H1 (cell line): ENCODE data around the gene BBS9. TPM values are rescaled to one million over a fixed set of nuclear protein-coding genes. Genes with fewer than 3 reads are reported as not detected.

ENCODE experiments used
- CTCF ChIA-PET: fragments of 300-600 bp; sonication (Branson Sonifier 250); formaldehyde crosslinking; loops from one replicate; lab custom pipeline; 2021; ENCODE audit not compliant: partially characterized antibody; lab: Charles Lee
- POLR2A ChIA-PET: fragments of 300-600 bp; sonication (Branson Sonifier 250); formaldehyde crosslinking; loops from one replicate; lab custom pipeline; 2021; ENCODE audit warnings: inconsistent platforms; ENCODE audit not compliant: partially characterized antibody; lab: Charles Lee
- DNase-seq, 2 experiments: peaks; one replicate each; pipeline versions ENCODE4 v3.0.0 to v3.0.0-alpha.2; 2010 to 2022; ENCODE audit warnings: low spot score in 2 of 2, low read depth in 1 of 2, mixed read lengths in 1 of 2
- FAIRE-seq: peaks from 2 replicates; lab custom pipeline; 2011; peaks lifted over from hg19 to GRCh38; lab: Jason Lieb, UNC
- H2AFZ ChIP-seq: 2 replicates; pipeline ENCODE4 v1.8.1; 2012; ENCODE audit warnings: low read length, inconsistent platforms
- H2AK5ac ChIP-seq: 2 replicates; pipeline ENCODE4 v1.6.1; 2013; ENCODE audit warnings: low read depth, low read length
- H2BK120ac ChIP-seq: replicated peaks from 2 replicates; pipeline ENCODE3; 2013; ENCODE audit warnings: low read depth, low read length, inconsistent platforms
- H2BK12ac ChIP-seq: 2 replicates; pipeline ENCODE4 v1.6.1; 2013; ENCODE audit warnings: low read depth, low read length
- H2BK15ac ChIP-seq: 2 replicates; pipeline ENCODE4 v1.6.1; 2013; ENCODE audit warnings: low read length
- H2BK20ac ChIP-seq: 2 replicates; pipeline ENCODE4 v1.6.1; 2013; ENCODE audit warnings: low read length
- H2BK5ac ChIP-seq: 2 replicates; pipeline ENCODE4 v1.6.1; 2013; ENCODE audit warnings: low read depth, low read length
- H3K14ac ChIP-seq: 2 replicates; pipeline ENCODE4 v1.6.1; 2013; ENCODE audit warnings: inconsistent platforms; ENCODE audit not compliant: insufficient read length
- H3K18ac ChIP-seq: 2 replicates; pipeline ENCODE4 v1.6.1; 2013; ENCODE audit warnings: low read length; ENCODE audit errors: extremely low read depth
- H3K23ac ChIP-seq: 2 replicates; pipeline ENCODE4 v1.6.1; 2013; ENCODE audit warnings: inconsistent platforms; ENCODE audit not compliant: insufficient read length
- H3K23me2 ChIP-seq: 2 replicates; pipeline ENCODE4 v1.6.1; 2013; ENCODE audit warnings: low read depth, low read length
- H3K27ac ChIP-seq: 2 replicates; pipeline ENCODE4 v1.6.1; 2011; ENCODE audit warnings: low read depth, low read length, inconsistent platforms
- H3K27me3 ChIP-seq, 4 experiments: replicated peaks in 1 of 4; 1 replicate in 1 of 4; 2 replicates in 3 of 4; pipeline versions ENCODE4 v1.6.1 to v1.8.1; 2011 to 2013; ENCODE audit warnings: low read length in 3 of 4, mild to moderate bottlenecking in 3 of 4, inconsistent platforms in 2 of 4, mixed read lengths in 2 of 4, moderate library complexity in 1 of 4; ENCODE audit not compliant: control insufficient read depth in 3 of 4, insufficient read depth in 3 of 4; ENCODE audit errors: extremely low read depth in 1 of 4
- H3K36me3 ChIP-seq, 4 experiments: 2 replicates each; pipeline versions ENCODE4 v1.6.1 to v1.8.1; 2011 to 2013; ENCODE audit warnings: mild to moderate bottlenecking in 4 of 4, low read length in 3 of 4, moderate library complexity in 2 of 4, control low read depth in 1 of 4, inconsistent platforms in 1 of 4; ENCODE audit not compliant: insufficient read depth in 4 of 4, control insufficient read depth in 2 of 4
- H3K4ac ChIP-seq: replicated peaks from 2 replicates; pipeline ENCODE3; 2013; ENCODE audit warnings: low read length, low read depth, mixed read lengths, inconsistent platforms; ENCODE audit not compliant: insufficient read length
- H3K4me1 ChIP-seq, 4 experiments: replicated peaks in 1 of 4; 1 replicate in 1 of 4; 2 replicates in 3 of 4; pipeline versions ENCODE4 v1.6.1 to v1.8.1; 2011 to 2013; ENCODE audit warnings: low read length in 3 of 4, inconsistent platforms in 2 of 4, mixed read lengths in 1 of 4; ENCODE audit not compliant: insufficient read depth in 4 of 4, control insufficient read depth in 3 of 4
- H3K4me2 ChIP-seq, 2 experiments: 2 replicates each; pipeline versions ENCODE4 v1.6.1 to v1.8.1; 2011 to 2013; ENCODE audit warnings: low read depth in 2 of 2, low read length in 2 of 2, control low read depth in 1 of 2, inconsistent platforms in 1 of 2, mild to moderate bottlenecking in 1 of 2; ENCODE audit not compliant: insufficient read depth in 1 of 2
- H3K4me3 ChIP-seq, 4 experiments: fragments of 200-600, 300-600 bp in 1 of 4; sonication (generic), shearing (Covaris generic), sonication (Bioruptor Twin) in 1 of 4; 2 replicates each; pipeline versions ENCODE4 v1.5.1 to v1.8.1; 2011 to 2016; ENCODE audit warnings: low read length in 4 of 4, low read depth in 3 of 4, control low read depth in 2 of 4, inconsistent platforms in 2 of 4, mild to moderate bottlenecking in 2 of 4, mixed read lengths in 1 of 4, moderate library complexity in 1 of 4; ENCODE audit not compliant: insufficient read depth in 2 of 4; ENCODE audit errors: extremely low read depth in 1 of 4
- H3K56ac ChIP-seq: replicated peaks from 2 replicates; pipeline ENCODE3; 2013; ENCODE audit warnings: low read depth, mild to moderate bottlenecking, mixed read lengths, low read length, inconsistent platforms; ENCODE audit not compliant: insufficient read length
- H3K79me1 ChIP-seq: 2 replicates; pipeline ENCODE4 v1.6.1; 2013; ENCODE audit warnings: low read depth, low read length, control low read depth
- H3K79me2 ChIP-seq, 2 experiments: 2 replicates each; pipeline versions ENCODE4 v1.6.1 to v1.8.1; 2012 to 2013; ENCODE audit warnings: low read length in 2 of 2, mild to moderate bottlenecking in 2 of 2, inconsistent platforms in 1 of 2; ENCODE audit not compliant: insufficient read depth in 2 of 2, control insufficient read depth in 1 of 2
- H3K9ac ChIP-seq, 4 experiments: replicated peaks in 1 of 4; 1 replicate in 1 of 4; 2 replicates in 3 of 4; pipeline versions ENCODE4 v1.6.1 to v1.8.1; 2011 to 2013; ENCODE audit warnings: low read depth in 3 of 4, low read length in 3 of 4, control low read depth in 2 of 4, mild to moderate bottlenecking in 2 of 4, moderate library complexity in 2 of 4, inconsistent platforms in 1 of 4; ENCODE audit errors: extremely low read depth in 1 of 4
- H3K9me3 ChIP-seq, 2 experiments: 2 replicates each; pipeline versions ENCODE4 v1.6.1 to v1.8.1; 2012 to 2013; ENCODE audit warnings: mild to moderate bottlenecking in 2 of 2, moderate library complexity in 2 of 2, control low read depth in 1 of 2, inconsistent platforms in 1 of 2, low read depth in 1 of 2, low read length in 1 of 2, mixed read lengths in 1 of 2; ENCODE audit not compliant: insufficient read depth in 2 of 2
- H4K20me1 ChIP-seq, 2 experiments: replicated peaks in 1 of 2; 2 replicates each; pipeline versions ENCODE3 to v1.8.1; 2011 to 2013; ENCODE audit warnings: inconsistent platforms in 2 of 2, low read length in 2 of 2, mild to moderate bottlenecking in 1 of 2; ENCODE audit not compliant: insufficient read depth in 2 of 2, control insufficient read depth in 1 of 2
- H4K5ac ChIP-seq: 2 replicates; pipeline ENCODE4 v1.6.1; 2013; ENCODE audit warnings: low read length, low read depth, mixed read lengths, inconsistent platforms; ENCODE audit not compliant: insufficient read length
- H4K8ac ChIP-seq: 2 replicates; pipeline ENCODE4 v1.8.0; 2013; ENCODE audit warnings: mild to moderate bottlenecking, moderate library complexity, low read length, inconsistent platforms; ENCODE audit not compliant: insufficient read depth; ENCODE audit errors: extremely low read depth
- H4K91ac ChIP-seq: replicated peaks from 2 replicates; pipeline ENCODE3; 2013; ENCODE audit warnings: low read length, mixed read lengths, inconsistent platforms; ENCODE audit not compliant: insufficient read length
- CBX8 ChIP-seq: fragments of 300-800, 300-1000 bp; sonication (generic); IDR thresholded peaks from 2 replicates; pipeline ENCODE4 v1.7.1; 2016; ENCODE audit warnings: low read depth, low read length, borderline replicate concordance
- CEBPB ChIP-seq: IDR thresholded peaks from 2 replicates; pipeline ENCODE4 v1.6.1; 2012; ENCODE audit warnings: low read depth, low read length
- CTCF ChIP-seq, 3 experiments: IDR thresholded peaks; 1 replicate in 2 of 3; 2 replicates in 1 of 3; pipeline versions ENCODE4 v1.5.1 to v1.6.1; 2011; ENCODE audit warnings: low read length in 3 of 3, mild to moderate bottlenecking in 3 of 3, inconsistent platforms in 2 of 3, low read depth in 1 of 3, moderate library complexity in 1 of 3; ENCODE audit not compliant: insufficient read depth in 1 of 3; ENCODE audit errors: control extremely low read depth in 1 of 3
- MAFK ChIP-seq: IDR thresholded peaks from 2 replicates; pipeline ENCODE4 v1.6.1; 2012; ENCODE audit warnings: low read depth, mild to moderate bottlenecking, improper control_type of control experiment, low read length
- POLR2AphosphoS5 ChIP-seq: IDR thresholded peaks from 2 replicates; pipeline ENCODE4 v1.6.1; 2011; ENCODE audit warnings: low read depth, low read length
- RAD21 ChIP-seq, 2 experiments: IDR thresholded peaks in 1 of 2; conservative IDR thresholded peaks in 1 of 2; 2 replicates each; pipeline ENCODE4 v1.6.1; 2011; ENCODE audit warnings: low read depth in 2 of 2, low read length in 2 of 2, improper control_type of control experiment in 1 of 2, inconsistent platforms in 1 of 2, mild to moderate bottlenecking in 1 of 2, moderate library complexity in 1 of 2
- RFX5 ChIP-seq: IDR thresholded peaks from 2 replicates; pipeline ENCODE4 v1.6.1; 2011; ENCODE audit warnings: low read depth, low read length, improper control_type of control experiment, borderline replicate concordance
- SAP30 ChIP-seq: fragments of 300-600 bp; sonication (generic); IDR thresholded peaks from 2 replicates; pipeline ENCODE4 v1.7.1; 2012; ENCODE audit warnings: low read length, moderate library complexity, mild to moderate bottlenecking, inconsistent platforms; ENCODE audit not compliant: insufficient read depth, insufficient replicate concordance
- SP2 ChIP-seq: IDR thresholded peaks from 2 replicates; pipeline ENCODE4 v1.6.1; 2012; ENCODE audit warnings: mild to moderate bottlenecking, low read length, inconsistent platforms
- WGBS, 2 experiments: shearing (Covaris generic) in 1 of 2; methylation state at CpG; one replicate each; pipeline versions ENCODE4 v1.1.6 to v1.1.7; 2013 to 2015; ENCODE audit warnings: low lambda C conversion rate in 2 of 2, mixed read lengths in 2 of 2, inconsistent platforms in 1 of 2, low coverage in 1 of 2, missing lambda C conversion rate in 1 of 2; ENCODE audit not compliant: insufficient replicate concordance in 2 of 2, insufficient coverage in 1 of 2, insufficient read length in 1 of 2; ENCODE audit errors: extremely low coverage in 1 of 2, missing lambda C conversion rate in 1 of 2; 5-methylcytosine and 5-hydroxymethylcytosine counted together
- polyA plus RNA-seq, 7 experiments: library from polyadenylated mRNA; depleted of rRNA in 3 of 7; stranded (reverse) in 5 of 7; unstranded in 2 of 7; fragments of >200 nt in 5 of 7; fragments of 200-250 nt in 2 of 7; gene quantifications; 1 replicate in 5 of 7; 2 replicates in 1 of 7; 4 replicates in 1 of 7; pipeline versions ENCODE4 v1.2.1 to v1.2.3, GENCODE V29; 2011 to 2013; ENCODE audit warnings: missing spikeins in 2 of 7, mixed read lengths in 2 of 7
- total RNA-seq: library from RNA; stranded (reverse); fragmentation: NEBNext Ultra II Directional; extraction: Animal tissue kit (Norgen Biotek cat#: 25700); gene quantifications from 2 replicates; pipeline ENCODE4 v1.2.1, GENCODE V29; 2021

BBS9 gene
- total and polyA plus RNA-seq, 2 of the 8 experiments (the other 6 are each of a cell fraction or from before 2014, with no cell fraction given): 22.3 to 37.0 TPM

- no peak overlapping the region for H2AK5ac ChIP-seq
- FAIRE-seq (peak; percentile 45), DNase-seq (no peak)
- no peaks in the 10 kb centered on the region for H3K9me3 ChIP-seq
- no peak overlapping the region for H4K8ac ChIP-seq
- H3K36me3 ChIP-seq: no peaks in the 10 kb centered on the region
- no peak overlapping the region for H3K4me2 ChIP-seq
- no peak overlapping the region for H2BK5ac ChIP-seq
- H3K9ac ChIP-seq: no peak overlapping the region
- no peak overlapping the region for H2AFZ ChIP-seq
- ChIA-PET POLR2A (no interaction called here), CTCF (interaction anchor here (0.6 to 2.6 kb wide), 35 partner anchors 10 to 1017 kb away, joined by 3 to 13 read pairs (median 4); no protein-coding TSS in a partner anchor)
- H3K79me2 ChIP-seq: no peaks in the 10 kb centered on the region
- no peaks in the 10 kb centered on the region for H3K4me1 ChIP-seq
- no peak overlapping the region for H2BK120ac ChIP-seq
- WGBS, 2 experiments: 53% methylated on average over 2 of the region's 2 CpGs; no CpG with 5 or more reads in 1 of the 2 experiments
- TF ChIP-seq CEBPB (no peak), SAP30 (no peak), RFX5 (no peak), POLR2AphosphoS5 (no peak), SP2 (no peak), CBX8 (no peak), RAD21 (IDR thresholded peaks at IDR 0.05 in 1 of 2, conservative IDR thresholded peaks at IDR 0.05 in 1 of 2; ENCODE audit: low read depth in 2 of 2, low read length in 2 of 2) (peak; percentile 84 to 87), MAFK (no peak), CTCF (IDR thresholded peaks at IDR 0.05; ENCODE audit: control extremely low read depth in 1 of 3, insufficient read depth in 1 of 3, low read depth in 1 of 3, low read length in 3 of 3) (peak in 2 of 3 experiments; percentile 50 to 64; a peak in 2 of 4 replicates)
- H3K27me3 ChIP-seq: no peaks in the 10 kb centered on the region
- H2BK20ac ChIP-seq: no peak overlapping the region
- H4K91ac ChIP-seq: no peak overlapping the region
- H3K56ac ChIP-seq: no peak overlapping the region
- H3K79me1 ChIP-seq: no peaks in the 10 kb centered on the region
- H3K23me2 ChIP-seq: no peaks in the 10 kb centered on the region
- no peak overlapping the region for H3K27ac ChIP-seq
- no peak overlapping the region for H3K18ac ChIP-seq
- H3K4me3 ChIP-seq: no peak overlapping the region
- no peak overlapping the region for H4K5ac ChIP-seq
- H4K20me1 ChIP-seq: no peaks in the 10 kb centered on the region
- H3K23ac ChIP-seq: no peak overlapping the region
- no peak overlapping the region for H3K14ac ChIP-seq
- H2BK15ac ChIP-seq: no peak overlapping the region
- H2BK12ac ChIP-seq: no peak overlapping the region
- H3K4ac ChIP-seq: no peak overlapping the region
Observed at GRCh38 chr7:33243319-33243881, 114.0 kb downstream of the BBS9 start.
